Head of caudate nucleus (tissue), 42 donors: ENCODE measurements around the gene CYP1A2.
"Not testable (repeated sequence)": the region's sequence is repeated elsewhere in the genome, so short reads cannot be mapped to it uniquely, and the experiment has no call there.

Experiments used
- DNase-seq, 42 donors: peaks; one replicate each; pipeline versions ENCODE4 v3.0.0 to v3.0.0-alpha.2; 2020 to 2021; ENCODE audit warnings: mixed read lengths in 7 of 42
- intact Hi-C: fragments of 100-400 bp; cut with DNase I; formaldehyde crosslinking; loops from one replicate; pipeline ENCODE4 v1.15.0; 2022

Gene CYP1A2

GRCh38 chr15:74784426-74785193 is 36.0 kb downstream of the CYP1A2 start:
- no peak for DNase-seq
- intact Hi-C loops = loop anchor here (5.0 kb wide), 1 partner anchor 53 kb away; no protein-coding TSS in a partner anchor

GRCh38 chr15:74785194-74786032 is 36.8 kb downstream of the CYP1A2 start:
- DNase-seq = no peak
- intact Hi-C loops = no loop called here

DNA sequence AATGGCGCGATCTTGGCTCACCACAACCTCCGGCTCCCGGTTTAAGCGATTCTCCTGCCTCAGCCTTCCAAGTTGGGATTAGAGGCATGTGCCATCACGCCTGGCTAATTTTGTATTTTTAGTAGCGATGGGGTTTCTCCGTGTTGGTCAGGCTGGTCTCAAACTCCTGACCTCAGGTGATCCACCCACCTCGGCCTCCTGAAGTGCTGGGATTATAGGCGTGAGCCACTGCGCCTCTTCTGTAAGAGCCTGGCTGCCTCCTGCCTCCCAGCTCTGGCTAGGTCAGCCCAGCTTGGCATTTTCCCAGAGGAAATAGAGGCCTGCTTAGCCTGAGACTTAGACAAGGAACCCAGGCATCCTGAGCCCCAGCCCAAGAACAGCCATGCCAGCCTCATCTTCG is 37.4 kb downstream of the CYP1A2 start:
- DNase-seq, intact Hi-C loops: not testable (repeated sequence)

DNA sequence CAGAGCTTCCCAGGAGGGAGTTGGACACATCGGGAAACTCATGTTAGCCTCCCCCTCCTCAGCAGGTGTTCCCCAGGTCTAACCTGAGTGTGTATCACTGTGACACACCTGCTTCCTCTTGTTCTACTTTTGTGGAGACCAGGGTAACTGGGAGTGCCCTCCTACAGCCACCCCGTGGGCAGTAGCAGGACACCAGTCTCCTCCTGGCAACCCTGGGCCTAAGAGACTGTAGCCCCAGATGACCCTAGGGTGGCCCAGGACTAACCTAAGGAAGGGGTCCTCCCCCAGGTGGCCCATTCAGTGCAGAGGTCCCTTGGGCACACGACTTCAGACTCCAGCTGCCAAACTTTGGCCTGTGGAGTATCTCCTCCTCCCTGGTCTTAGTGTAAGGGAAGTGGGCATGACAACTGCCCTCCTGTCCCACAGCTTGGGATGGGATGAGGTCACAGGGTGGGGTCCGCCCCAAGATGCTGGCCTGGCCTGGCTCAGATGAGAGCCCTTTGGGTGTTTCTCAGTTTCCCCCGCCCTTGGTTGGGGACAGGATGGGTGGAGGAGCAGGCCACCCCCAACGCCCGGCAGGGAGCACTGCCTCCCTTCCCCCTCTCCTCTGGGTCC is 38.0 kb downstream of the CYP1A2 start:
- no peak for DNase-seq
- intact Hi-C loops = no loop called here

DNA sequence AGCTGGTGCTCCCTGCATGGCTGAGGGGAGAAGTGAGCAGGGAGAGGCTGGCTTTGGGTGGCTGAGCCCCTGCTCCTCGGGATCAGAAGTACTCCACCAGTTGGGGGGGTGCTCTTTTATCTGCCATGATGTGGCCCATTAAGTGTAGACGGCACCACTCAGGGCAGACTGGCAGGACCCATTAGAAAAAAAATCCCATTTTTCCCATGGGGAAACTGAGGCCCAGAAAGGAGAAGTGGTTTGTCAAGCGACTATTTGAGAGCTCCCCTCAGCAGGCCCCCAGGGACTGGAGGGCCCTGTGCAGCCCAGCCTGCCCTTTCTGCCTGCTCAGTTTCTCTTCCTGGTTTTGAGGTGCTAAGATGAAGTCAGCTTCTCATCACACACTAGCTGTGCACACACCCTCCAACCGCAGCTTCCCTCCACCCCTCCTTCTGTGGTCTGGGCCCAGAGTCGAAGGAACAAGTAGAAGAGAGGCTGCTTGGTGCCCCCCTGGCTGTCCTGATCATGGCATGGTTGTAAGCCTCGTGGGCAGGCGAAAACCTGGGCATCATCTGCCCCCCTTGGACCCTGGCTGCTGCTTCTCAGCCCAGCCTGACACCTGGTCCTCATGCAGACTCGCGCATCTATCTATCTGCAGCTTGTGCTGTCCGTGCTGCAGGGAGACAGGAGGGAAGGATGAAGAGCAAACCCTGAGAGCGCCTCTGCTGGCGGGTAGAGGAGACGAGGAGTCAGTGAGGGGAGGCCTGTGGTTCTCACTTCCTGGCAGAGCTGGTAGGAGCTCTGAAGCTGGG is 38.8 kb downstream of the CYP1A2 start:
- peak in 37 of 42 donors; percentile 45 to 83 (median 70) for DNase-seq

DNA sequence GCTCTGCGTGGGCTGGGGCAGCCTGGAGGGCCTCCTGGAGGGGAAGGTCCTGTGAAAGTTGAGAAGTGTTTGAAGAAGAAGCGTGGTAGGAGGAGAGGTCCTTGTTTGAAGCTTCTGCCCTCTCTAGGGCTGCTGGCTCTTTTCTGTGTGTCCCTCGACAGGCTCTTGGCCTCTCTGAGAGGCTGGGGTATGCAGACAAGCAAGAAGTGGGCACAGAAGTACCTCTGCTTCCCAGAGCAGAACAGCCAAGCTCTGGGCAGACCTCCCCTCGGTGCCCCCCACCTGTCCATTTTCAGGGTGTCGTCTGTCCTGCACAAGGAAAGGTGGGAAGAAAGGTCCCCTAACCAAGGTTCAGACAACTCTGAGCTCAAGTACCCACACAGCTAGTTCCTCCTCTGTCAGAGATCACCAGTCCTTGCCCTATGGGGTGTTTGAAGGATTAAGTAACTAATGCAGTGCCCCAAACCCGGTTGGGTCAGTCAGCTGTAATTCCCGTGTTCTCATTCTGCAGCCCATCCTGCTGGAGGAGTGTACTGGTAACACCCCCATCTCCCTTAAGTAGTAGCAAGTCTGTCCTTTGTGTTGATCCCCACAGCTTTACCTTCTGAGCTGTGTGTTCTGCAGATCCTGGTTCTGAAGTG is 39.5 kb downstream of the CYP1A2 start:
- no peak for DNase-seq
- intact Hi-C loops = no loop called here

More for the DNA sequence above, 38.8 kb downstream of the CYP1A2 start:
- intact Hi-C loops = no loop called here

GRCh38 chr15:74788683-74789151 is 40.1 kb downstream of the CYP1A2 start:
- intact Hi-C loops = no loop called here
- no peak for DNase-seq

- intact Hi-C loops = no loop called here
- DNase-seq = no peak
These were observed 40.6 kb downstream of the CYP1A2 start for GRCh38 chr15:74789171-74789631.

DNA sequence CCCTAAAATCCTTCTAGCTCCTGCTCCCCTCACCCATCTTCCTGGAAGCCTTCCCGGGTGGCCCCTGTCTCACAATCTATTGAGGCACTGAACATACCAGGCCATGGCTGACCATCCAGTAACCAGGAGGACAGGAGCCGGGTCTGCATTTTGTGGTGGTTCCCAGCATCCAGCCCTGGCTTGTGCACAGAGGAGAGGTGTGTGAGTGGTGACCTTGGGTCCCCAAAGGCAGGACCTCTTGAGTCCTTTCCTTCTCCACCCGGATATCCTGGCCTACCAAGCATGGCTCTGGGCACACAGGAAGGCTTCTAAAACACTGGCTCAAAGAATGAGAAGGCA is 41.1 kb downstream of the CYP1A2 start:
- no peak for DNase-seq
- intact Hi-C loops = no loop called here

- peak; percentile 56 to 92 (median 81) for DNase-seq
These were observed 41.7 kb downstream of the CYP1A2 start for GRCh38 chr15:74790080-74790916.

GRCh38 chr15:74791007-74791406 is 42.4 kb downstream of the CYP1A2 start:
- DNase-seq = no peak
- intact Hi-C loops = no loop called here

More at GRCh38 chr15:74790080-74790916, 41.7 kb downstream of the CYP1A2 start:
- intact Hi-C loops = no loop called here

- intact Hi-C loops = no loop called here
- no peak for DNase-seq
These were observed 43.0 kb downstream of the CYP1A2 start for GRCh38 chr15:74791667-74792066.

GRCh38 chr15:74792227-74793016 is 43.8 kb downstream of the CYP1A2 start:
- intact Hi-C loops = no loop called here
- no peak for DNase-seq

DNA sequence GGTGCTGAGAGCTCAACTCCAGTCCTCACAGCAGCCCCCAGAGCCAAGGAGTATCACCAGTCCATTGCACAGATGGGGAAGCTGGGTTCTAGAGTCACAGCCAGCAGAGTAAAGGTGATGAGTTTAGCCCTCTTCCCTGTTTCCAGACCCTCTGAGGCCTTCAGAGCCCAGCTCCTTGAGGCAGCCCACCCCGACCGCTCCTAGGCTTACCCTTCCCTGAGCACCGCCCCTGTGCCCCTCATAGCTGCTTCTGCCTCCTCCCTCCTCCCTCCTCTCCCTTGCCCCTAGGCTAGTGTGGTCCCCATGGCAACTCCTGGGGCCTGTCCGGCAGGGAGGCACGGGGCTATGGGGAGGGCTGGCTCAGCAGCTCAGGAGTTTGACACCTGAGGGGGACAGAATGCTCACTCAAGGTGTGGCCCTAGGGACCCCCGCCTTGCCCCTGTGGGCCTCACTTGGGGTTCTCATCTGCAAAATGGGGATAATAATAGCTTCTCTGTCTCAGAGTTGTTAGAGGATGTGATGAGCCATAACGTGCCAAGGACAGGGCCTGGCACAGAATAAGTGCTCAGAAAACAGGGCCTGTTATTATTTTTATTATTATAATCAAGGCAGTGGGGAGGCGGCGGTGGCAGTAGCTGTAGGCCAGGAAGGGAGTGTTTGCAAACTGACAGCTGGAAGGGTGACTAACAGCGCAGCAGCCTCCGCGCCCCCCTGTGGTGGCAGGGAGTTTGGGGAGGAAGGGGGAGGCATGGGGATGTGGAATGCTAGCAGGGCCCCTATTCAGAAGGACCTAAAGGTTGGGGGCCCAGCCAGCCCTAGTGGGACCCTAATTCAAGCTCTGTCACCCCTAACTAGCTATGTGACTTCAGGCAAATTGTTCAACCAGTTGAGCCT is 44.7 kb downstream of the CYP1A2 start:
- intact Hi-C loops = no loop called here
- DNase-seq = peak in 2 of 42 donors; percentile 35 to 67

DNA sequence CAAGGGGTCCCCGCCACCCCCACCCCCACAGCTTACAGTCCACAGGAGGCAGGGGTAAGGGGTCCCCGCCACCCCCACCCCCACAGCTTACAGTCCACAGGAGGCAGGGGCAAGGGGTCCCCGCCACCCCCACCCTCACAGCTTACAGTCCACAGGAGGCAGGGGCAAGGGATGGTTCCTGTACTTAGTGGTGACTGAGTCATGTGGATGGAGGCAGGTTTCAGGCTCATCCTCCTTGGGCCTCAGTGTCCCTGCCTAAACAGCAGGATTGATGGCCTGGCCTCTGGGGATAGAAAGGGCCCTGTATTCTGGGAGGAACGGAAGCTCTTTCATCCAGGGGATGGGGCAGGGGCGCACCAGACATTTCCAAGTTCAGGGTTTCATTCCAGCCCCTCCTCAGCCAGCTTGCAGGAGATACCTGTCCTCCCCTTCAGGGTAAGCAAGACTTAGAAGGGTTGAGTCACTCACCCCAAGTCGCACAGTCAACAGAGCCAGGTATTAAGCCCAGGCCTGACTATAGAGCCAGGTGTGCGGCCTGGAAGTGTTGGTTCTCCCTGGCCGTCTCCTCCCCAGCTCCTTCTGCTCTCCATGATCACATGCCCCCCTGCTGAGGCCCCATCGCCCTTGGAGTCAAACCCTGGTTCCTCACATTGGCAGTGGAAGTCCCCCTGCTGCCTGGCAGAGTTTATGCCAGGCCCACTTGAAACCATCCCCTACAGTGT is 45.8 kb downstream of the CYP1A2 start:
- intact Hi-C loops = no loop called here
- DNase-seq = no peak
